RPMI7951 (cell line): ENCODE measurements around the gene NUDT8. TPM values are rescaled to one million over a fixed set of nuclear protein-coding genes. Genes with fewer than 3 reads are reported as not detected.
"Not testable (repeated sequence)": the region's sequence is repeated elsewhere in the genome, so short reads cannot be mapped to it uniquely, and the experiment has no call there.

ENCODE experiments used
- DNase-seq: peaks from one replicate; pipeline ENCODE4 v3.0.0-alpha.2; 2012; ENCODE audit warnings: low read depth
- total RNA-seq: library from RNA; depleted of rRNA; stranded (reverse); fragments of >200 nt; shearing (Covaris generic); gene quantifications from 2 replicates; pipeline ENCODE4 v1.2.3, GENCODE V29; 2014; rRNA removed

Gene NUDT8
- total RNA-seq, 1 experiment from 2014 or later = 7.2 TPM

DNA sequence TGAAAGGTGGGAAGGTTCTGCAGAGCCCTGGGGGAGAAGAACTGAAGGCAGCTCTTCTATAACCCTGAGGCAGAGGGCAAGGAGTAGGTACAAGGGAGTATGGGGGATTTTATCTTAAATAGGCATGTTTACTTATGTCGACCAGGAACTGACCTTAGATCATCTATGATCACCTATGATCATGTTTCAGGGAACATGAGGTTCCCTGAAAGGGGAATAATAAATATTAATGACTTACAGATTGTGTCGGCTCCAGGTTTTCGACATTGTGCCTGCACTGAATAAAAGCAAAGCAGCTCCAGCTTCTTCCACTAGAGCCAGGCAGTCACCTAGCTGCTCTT is 36.2 kb downstream of the NUDT8 start:
- no peak for DNase-seq

DNA sequence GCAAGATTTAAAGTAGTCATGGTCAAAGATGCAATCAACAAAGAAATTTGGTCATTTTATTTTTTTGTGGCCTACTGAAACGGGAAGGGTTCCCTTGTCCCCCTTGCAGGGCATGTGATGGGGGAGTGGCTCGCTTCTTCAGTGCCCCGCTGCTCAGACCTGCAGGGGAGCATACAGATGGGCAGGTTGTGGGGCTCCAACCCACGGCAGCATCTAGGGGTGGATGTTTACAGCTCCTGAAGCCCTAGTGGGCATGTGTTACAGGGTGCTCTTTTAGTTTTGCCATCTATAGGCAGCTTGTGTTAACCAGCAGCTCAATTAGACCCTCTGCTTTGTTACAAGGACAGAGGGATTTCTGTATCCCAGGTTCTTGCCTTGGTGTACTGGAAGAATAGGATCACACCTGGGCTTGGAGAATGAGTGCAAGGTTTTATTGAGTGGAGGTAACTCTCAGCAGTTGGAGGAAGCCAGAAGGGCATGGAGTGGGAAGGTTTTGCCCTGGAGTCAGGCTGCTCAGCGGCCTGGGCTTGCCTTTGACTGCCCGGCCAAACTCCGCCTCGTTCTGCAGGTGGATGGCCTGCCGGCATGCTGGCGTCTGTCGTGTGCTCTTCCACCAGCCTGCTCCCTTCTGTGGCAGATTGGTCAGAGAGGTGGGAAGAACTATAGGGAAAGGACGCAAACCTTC is 36.7 kb downstream of the NUDT8 start:
- no peak for DNase-seq

DNA sequence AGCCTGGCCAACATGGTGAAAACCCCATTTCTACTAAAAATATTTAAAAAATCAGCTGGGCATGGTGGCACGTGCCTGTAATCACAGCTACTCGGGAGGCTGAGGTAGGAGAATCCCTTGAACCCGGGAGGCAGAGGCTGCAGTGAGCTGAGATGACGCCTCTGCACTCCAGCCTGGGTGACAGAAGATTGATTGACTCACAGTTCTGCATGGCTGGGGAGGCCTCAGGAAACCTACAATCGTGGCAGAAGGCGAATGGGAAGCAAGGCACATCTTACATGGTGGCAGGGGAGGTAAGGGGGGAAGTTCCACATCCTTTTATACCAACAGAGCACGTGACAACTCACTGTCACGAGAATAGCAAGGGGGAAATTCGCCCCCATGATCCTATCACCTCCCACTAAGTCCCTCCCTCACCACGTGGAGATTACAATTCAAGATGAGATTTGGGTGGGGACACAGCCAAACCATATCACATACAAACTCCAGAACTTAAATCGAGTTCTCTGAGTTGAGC is 40.8 kb downstream of the NUDT8 start:
- not testable (repeated sequence) for DNase-seq

DNA sequence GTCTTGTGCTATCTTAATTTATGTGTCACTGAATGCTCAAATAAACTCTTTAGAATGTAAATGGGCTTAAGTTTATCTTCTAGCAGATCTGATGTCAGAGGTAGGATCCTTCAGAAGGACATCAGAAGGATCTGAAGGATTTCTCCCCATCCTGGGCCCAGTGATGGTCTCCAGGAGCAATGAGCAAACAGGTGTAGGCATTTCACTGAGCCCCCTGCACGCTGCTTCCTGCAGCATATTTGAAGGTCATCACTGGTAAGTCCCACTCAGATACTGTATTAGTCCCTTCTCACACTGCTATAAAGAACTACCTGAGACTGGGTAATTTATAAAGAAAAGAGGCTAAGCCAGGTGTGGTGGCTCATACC is 41.6 kb downstream of the NUDT8 start:
- DNase-seq = no peak

DNA sequence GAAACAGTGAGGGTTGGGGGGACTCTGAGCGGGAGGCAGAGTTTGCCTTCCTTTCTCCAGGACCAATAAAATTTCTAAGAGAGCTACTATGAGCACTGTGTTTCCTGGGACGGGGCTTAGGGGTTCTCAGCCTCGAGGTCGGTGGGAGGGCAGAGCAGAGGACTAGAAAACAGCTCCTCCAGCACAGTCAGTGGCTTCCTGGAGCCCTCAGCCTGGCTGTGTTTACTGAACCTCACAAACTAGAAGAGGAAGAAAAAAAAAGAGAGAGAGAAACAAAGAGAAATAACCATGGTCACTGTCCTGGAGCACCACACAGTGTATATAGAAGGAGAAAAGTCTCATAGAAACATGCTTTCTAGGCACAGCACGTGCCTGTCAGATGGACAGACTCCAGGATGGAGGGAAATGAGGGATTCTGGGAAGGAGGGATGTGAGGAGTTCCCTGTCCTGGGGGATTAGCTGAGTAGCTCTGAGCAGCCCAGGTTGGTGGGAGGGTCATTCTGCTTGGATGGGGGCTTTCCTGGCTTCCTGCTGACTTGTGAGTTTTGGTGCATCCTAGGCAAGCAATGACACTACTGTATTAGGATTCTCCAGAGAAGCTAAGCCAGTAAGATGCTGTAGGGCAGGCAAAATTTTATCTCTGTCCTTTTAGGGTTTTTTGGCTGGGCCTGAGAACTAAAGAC is 43.0 kb downstream of the NUDT8 start:
- DNase-seq = no peak

DNA sequence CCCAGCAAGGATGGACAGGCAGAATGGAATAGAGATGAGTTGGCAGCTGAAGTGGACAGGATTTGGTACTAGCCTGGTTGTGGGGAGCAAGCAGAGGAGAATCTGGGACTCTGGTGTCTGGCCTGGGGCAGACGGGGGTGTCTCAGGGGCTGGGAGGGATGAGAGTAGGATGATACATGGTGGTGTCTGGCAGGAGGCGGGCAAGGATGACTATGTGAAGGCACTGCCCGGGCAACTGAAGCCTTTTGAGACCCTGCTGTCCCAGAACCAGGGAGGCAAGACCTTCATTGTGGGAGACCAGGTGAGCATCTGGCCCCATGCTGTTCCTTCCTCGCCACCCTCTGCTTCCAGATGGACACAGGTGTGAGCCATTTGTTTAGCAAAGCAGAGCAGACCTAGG is 43.8 kb downstream of the NUDT8 start:
- DNase-seq = no peak

DNA sequence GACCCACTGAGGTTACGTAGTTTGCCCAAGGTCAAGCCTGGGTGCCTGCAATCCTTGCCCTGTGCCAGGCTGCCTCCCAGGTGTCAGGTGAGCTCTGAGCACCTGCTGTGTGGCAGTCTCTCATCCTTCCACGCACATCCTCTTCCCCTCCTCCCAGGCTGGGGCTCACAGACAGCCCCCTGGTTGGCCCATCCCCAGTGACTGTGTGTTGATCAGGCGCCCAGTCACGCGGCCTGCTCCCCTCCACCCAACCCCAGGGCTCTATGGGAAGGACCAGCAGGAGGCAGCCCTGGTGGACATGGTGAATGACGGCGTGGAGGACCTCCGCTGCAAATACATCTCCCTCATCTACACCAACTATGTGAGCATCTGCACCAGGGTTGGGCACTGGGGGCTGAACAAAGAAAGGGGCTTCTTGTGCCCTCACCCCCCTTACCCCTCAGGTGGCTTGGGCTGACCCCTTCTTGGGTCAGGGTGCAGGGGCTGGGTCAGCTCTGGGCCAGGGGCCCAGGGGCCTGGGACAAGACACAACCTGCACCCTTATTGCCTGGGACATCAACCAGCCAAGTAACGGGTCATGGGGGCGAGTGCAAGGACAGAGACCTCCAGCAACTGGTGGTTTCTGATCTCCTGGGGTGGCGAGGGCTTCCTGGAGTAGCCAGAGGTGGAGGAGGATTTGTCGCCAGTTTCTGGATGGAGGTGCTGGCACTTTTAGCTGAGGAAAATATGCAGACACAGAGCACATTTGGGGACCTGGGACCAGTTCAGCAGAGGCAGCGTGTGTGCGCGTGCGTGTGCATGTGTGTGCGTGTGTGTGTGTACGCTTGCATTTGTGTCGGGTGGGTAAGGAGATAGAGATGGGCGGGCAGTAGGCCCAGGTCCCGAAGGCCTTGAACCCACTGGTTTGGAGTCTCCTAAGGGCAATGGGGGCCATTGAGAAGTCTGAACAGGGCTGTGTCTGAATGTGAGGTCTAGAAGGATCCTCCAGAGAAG is 44.6 kb downstream of the NUDT8 start:
- no peak for DNase-seq

DNA sequence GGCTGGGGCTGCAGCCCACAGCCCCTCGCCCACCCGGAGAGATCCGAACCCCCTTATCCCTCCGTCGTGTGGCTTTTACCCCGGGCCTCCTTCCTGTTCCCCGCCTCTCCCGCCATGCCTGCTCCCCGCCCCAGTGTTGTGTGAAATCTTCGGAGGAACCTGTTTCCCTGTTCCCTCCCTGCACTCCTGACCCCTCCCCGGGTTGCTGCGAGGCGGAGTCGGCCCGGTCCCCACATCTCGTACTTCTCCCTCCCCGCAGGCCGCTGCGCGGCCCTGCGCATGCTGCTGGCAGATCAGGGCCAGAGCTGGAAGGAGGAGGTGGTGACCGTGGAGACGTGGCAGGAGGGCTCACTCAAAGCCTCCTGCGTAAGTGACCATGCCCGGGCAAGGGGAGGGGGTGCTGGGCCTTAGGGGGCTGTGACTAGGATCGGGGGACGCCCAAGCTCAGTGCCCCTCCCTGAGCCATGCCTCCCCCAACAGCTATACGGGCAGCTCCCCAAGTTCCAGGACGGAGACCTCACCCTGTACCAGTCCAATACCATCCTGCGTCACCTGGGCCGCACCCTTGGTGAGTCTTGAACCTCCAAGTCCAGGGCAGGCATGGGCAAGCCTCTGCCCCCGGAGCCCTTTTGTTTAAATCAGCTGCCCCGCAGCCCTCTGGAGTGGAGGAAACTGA is 45.4 kb downstream of the NUDT8 start:
- DNase-seq = peak; percentile 62

DNA sequence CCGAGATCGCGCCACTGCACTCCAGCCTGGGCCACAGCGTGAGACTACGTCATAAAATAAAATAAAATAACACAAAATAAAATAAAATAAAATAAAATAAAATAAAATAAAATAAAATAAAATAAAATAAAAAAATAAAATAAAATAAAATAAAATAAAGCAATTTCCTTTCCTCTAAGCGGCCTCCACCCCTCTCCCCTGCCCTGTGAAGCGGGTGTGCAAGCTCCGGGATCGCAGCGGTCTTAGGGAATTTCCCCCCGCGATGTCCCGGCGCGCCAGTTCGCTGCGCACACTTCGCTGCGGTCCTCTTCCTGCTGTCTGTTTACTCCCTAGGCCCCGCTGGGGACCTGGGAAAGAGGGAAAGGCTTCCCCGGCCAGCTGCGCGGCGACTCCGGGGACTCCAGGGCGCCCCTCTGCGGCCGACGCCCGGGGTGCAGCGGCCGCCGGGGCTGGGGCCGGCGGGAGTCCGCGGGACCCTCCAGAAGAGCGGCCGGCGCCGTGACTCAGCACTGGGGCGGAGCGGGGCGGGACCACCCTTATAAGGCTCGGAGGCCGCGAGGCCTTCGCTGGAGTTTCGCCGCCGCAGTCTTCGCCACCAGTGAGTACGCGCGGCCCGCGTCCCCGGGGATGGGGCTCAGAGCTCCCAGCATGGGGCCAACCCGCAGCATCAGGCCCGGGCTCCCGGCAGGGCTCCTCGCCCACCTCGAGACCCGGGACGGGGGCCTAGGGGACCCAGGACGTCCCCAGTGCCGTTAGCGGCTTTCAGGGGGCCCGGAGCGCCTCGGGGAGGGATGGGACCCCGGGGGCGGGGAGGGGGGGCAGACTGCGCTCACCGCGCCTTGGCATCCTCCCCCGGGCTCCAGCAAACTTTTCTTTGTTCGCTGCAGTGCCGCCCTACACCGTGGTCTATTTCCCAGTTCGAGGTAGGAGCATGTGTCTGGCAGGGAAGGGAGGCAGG is 46.2 kb downstream of the NUDT8 start, which contains the start of gene GSTP1:
GSTP1 (plus strand) TSS at position 566 of the 958 bp plus-strand sequence; CDS start at position 598, 32 bp downstream.
- DNase-seq = peak; percentile 89

DNA sequence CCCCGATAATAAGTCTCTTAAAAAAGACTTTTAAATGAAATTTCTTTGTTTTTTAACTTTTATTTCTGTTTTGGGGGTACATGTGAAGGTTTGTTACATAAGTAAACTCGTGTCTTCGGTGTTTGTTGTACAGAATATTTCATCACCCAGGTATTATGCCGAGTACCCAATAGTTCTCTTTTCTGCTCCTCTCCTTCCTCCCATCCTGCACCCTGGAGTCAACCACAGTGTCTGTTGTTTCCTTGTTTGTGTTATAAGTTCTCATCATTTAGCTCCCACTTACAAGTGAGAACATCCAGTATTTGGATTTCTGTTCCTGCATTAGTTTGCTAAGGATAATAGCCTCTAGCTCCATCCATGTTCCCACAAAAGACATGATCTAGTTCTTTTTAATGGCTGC is 47.7 kb downstream of the NUDT8 start:
- no peak for DNase-seq

DNA sequence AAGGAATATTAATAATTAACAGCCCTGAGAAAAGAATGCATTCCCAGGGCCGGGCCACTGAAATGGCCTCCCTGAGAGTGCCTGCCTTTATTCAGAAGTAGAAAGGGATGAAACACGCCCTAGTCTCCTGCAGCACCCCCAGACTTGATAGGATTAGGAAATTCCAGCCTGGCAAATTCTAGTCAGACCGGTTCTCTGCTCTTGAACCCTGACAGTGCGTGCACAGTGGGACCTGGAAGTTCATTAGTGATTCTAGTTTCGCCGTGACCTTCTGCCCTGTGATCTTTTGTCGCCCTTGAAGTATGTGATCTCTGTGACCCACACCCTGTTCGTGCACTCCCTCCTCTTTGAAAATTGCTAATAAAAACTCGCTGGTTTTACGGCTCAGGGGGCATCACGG is 48.3 kb downstream of the NUDT8 start:
- DNase-seq = no peak

DNA sequence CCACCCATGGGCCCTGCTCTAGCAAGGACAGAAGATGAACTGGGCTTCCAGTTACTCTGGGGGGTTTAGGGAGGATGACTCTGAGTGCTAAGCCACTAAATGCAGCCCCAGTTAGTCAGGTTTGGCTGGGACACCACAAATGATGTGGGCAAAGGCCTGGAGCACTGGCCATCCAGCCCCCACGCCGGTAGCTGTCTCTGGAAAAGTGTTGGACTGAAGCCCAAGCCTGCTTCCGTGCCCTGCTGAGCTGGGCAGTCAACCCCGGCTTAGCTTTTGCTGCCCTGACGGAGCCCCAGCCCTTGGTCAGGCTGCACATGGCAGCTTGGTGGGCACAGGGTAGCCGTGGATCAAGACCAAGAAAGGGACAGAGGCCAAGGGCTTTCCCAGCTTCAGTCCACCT is 51.8 kb downstream of the NUDT8 start:
- no peak for DNase-seq

Other genes with a start within 250 kb of the NUDT8 start
- gene RAD9A, start 238.0 kb downstream of the NUDT8 start, total RNA-seq = 8.5 and 13.8 TPM in 2 replicates
- 300 and 345 TPM in 2 replicates for gene PPP1CA, start 228.1 kb downstream of the NUDT8 start, total RNA-seq
- gene TBC1D10C, start 225.9 kb downstream of the NUDT8 start, total RNA-seq = not detected in 2 replicates
- gene CARNS1, start 214.3 kb downstream of the NUDT8 start, total RNA-seq = not detected in 2 replicates
- 46.5 and 48.2 TPM in 2 replicates for gene RPS6KB2, start 201.4 kb downstream of the NUDT8 start, total RNA-seq
- 0.39 TPM in 1 of 2 replicates, not detected in the other for gene PTPRCAP, start 192.3 kb downstream of the NUDT8 start, total RNA-seq
- 88.6 and 104 TPM in 2 replicates for gene CORO1B, start 186.5 kb downstream of the NUDT8 start, total RNA-seq
- not detected in 2 replicates for gene GPR152, start 177.2 kb downstream of the NUDT8 start, total RNA-seq
- gene CABP4, start 174.6 kb downstream of the NUDT8 start, total RNA-seq = not detected in 2 replicates
- 25.6 and 28.0 TPM in 2 replicates for gene TMEM134, start 160.7 kb downstream of the NUDT8 start, total RNA-seq
- gene AIP, start 146.9 kb downstream of the NUDT8 start, total RNA-seq = 106 and 114 TPM in 2 replicates
- gene PITPNM1, start 124.6 kb downstream of the NUDT8 start, total RNA-seq = 16.2 and 44.0 TPM in 2 replicates
- gene CDK2AP2, start 121.8 kb downstream of the NUDT8 start, total RNA-seq = 71.7 and 84.9 TPM in 2 replicates
- gene CABP2, start 106.5 kb downstream of the NUDT8 start, total RNA-seq = not detected in 2 replicates
- gene GSTP1, start 46.1 kb downstream of the NUDT8 start, total RNA-seq = 1,090 and 1,270 TPM in 2 replicates
- 203 and 251 TPM in 2 replicates for gene NDUFV1, start 23.0 kb downstream of the NUDT8 start, total RNA-seq
- gene TBX10, start 9.8 kb upstream of the NUDT8 start, total RNA-seq = not detected in 2 replicates
- 0.96 TPM in 1 of 2 replicates, not detected in the other for gene ACY3, start 20.8 kb upstream of the NUDT8 start, total RNA-seq
- not detected in 2 replicates for gene ALDH3B2, start 44.7 kb upstream of the NUDT8 start, total RNA-seq